Measurements from ENCODE around the gene MIEF1. TPM values are rescaled to one million over a fixed set of nuclear protein-coding genes. Genes with fewer than 3 reads are reported as not detected.

MIEF1 gene
- total RNA-seq, 1 donor from 2014 or later: 27.7 TPM

DNA sequence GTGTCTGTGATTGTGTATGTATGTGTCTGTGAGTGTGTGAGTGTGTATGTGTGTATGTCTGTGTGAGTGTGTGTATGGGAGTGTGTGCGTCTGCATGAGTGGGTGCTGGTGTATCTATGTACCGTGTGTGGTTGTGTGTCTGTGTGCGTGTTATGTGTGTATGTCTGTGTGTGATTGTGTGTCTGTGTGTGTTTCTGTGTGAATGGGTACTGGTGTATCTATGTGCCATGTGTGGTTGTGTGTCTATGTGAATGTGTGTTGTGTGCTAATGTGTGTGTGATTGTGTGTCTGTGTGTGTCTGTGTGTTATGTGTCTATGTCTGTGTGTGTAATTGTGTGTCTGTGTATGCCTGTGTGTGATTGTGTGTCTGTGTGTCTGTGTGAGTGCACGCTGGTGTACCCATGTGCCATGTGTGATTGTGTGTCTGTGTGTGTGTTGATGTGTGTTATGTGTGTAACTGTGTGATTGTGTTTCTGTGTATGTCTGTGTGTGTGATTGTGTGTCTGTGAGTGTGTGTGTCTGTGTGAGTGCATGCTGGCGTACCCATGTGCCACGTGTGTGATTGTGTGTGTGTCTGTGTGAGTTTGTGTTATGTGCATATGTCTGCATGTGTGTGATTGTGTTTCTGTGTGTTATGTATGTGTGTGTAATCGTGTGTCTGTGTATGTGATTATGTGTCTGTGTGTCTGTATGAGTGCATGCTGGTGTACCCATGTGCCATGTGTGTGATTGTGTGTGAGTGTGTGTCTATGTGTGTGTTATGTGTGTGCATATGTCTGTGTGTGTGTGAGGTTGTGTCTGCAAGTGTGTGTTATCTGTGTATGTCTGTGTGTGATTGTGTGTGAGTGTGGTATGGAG is 61.7 kb downstream of the MIEF1 start:
- DNase-seq (no peak), ATAC-seq (no peak)
- Histone ChIP-seq H3K36me3 (no peaks in the 10 kb centered on the region), H3K27ac (no peak overlapping the region), H3K4me1 (no peaks in the 10 kb centered on the region), H3K27me3 (ENCODE audit: low read depth) (peaks cover 32% of the 10 kb centered on the region), H3K4me3 (no peak overlapping the region), H3K9me3 (no peaks in the 10 kb centered on the region)
- intact Hi-C loops (cut with DNase I): no loop called here
- TF ChIP-seq, protein P1, sequence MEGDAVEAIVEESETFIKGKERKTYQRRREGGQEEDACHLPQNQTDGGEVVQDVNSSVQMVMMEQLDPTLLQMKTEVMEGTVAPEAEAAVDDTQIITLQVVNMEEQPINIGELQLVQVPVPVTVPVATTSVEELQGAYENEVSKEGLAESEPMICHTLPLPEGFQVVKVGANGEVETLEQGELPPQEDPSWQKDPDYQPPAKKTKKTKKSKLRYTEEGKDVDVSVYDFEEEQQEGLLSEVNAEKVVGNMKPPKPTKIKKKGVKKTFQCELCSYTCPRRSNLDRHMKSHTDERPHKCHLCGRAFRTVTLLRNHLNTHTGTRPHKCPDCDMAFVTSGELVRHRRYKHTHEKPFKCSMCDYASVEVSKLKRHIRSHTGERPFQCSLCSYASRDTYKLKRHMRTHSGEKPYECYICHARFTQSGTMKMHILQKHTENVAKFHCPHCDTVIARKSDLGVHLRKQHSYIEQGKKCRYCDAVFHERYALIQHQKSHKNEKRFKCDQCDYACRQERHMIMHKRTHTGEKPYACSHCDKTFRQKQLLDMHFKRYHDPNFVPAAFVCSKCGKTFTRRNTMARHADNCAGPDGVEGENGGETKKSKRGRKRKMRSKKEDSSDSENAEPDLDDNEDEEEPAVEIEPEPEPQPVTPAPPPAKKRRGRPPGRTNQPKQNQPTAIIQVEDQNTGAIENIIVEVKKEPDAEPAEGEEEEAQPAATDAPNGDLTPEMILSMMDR (IDR thresholded peaks at IDR 0.05): no peak

DNA sequence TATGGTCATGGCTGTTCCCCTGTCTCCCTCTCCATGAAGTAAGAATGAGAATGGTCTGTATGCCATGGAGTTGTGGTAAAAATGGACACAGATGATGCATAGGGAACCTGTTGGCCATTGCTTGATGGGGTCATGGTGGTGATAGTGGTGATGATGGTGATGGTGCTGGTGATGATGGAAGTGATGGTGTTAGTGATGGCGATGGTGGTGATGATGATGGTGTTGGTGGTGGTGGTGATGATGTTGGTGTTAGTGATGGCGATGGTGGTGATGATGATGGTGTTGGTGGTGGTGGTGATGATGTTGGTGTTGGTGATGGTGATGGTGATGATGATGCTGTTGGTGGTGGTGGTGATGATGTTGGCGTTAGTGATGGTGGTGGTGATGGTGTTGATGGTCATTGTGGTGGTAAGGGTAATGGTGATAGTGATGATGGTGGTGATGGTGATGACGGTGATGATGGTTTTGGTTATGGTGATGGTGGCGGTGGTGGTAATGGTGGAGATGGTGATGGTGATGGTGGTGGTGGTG is 63.4 kb downstream of the MIEF1 start:
- H3K4me1 ChIP-seq: no peaks in the 10 kb centered on the region
- TF ChIP-seq, protein P1 (IDR thresholded peaks at IDR 0.05): no peak
- H3K4me3 ChIP-seq: no peak overlapping the region
- no peak overlapping the region for H3K27ac ChIP-seq
- DNase-seq (no peak), ATAC-seq (no peak)
- intact Hi-C loops (cut with DNase I): no loop called here
- H3K27me3 ChIP-seq (ENCODE audit: low read depth): peaks cover 18% of the 10 kb centered on the region
- H3K9me3 ChIP-seq: no peaks in the 10 kb centered on the region
- H3K36me3 ChIP-seq: no peaks in the 10 kb centered on the region

GRCh38 chr22:39567135-39567946 is 65.3 kb downstream of the MIEF1 start:
- intact Hi-C loops (cut with DNase I): no loop called here
- no peaks in the 10 kb centered on the region for H3K9me3 ChIP-seq
- no peaks in the 10 kb centered on the region for H3K36me3 ChIP-seq
- no peak overlapping the region for H3K27ac ChIP-seq
- H3K4me1 ChIP-seq: no peaks in the 10 kb centered on the region
- TF ChIP-seq, protein P1 (IDR thresholded peaks at IDR 0.05): no peak
- no peak for ATAC-seq
- DNase-seq: no peak
- peaks cover 13% of the 10 kb centered on the region for H3K27me3 ChIP-seq (ENCODE audit: low read depth)
- H3K4me3 ChIP-seq: no peak overlapping the region

Other genes starting within 250 kb of the MIEF1 start
- 1,467 TPM for gene RPL3, start 182.7 kb upstream of the MIEF1 start, total RNA-seq
- gene SYNGR1, start 152.3 kb upstream of the MIEF1 start, total RNA-seq: 13.4 TPM
- gene TAB1, start 102.5 kb upstream of the MIEF1 start, total RNA-seq: 27.2 TPM
- 41.5 TPM for gene MGAT3, start 45.3 kb upstream of the MIEF1 start, total RNA-seq
- 327 TPM for gene ATF4, start 18.3 kb downstream of the MIEF1 start, total RNA-seq
- gene RPS19BP1, start 30.5 kb downstream of the MIEF1 start, total RNA-seq: 67.9 TPM
- gene CACNA1I, start 68.5 kb downstream of the MIEF1 start, total RNA-seq: 0.21 TPM

Data from lower lobe of right lung (tissue), 2 donors.